Kidney (tissue), 14 donors: ENCODE results near the gene ELF5. TPM values are rescaled to one million over a fixed set of nuclear protein-coding genes. Genes with fewer than 3 reads are reported as not detected.

Experiments
- DNase-seq, 5 donors: peaks; one replicate each; pipeline ENCODE4 v3.0.0-alpha.2; 2013 to 2020
- FAIRE-seq: peaks from 2 replicates; lab custom pipeline; 2012; peaks lifted over from hg19 to GRCh38; lab: Jason Lieb, UNC
- H3K27ac ChIP-seq, 2 donors: one replicate each; pipeline ENCODE4 v1.7.0; 2013; ENCODE audit warnings: low read depth in 2 of 2, low read length in 2 of 2, inconsistent platforms in 1 of 2
- H3K27me3 ChIP-seq: one replicate; pipeline ENCODE4 v1.7.1; 2013; ENCODE audit warnings: low read length, inconsistent platforms; ENCODE audit not compliant: control insufficient read depth, insufficient read depth
- H3K36me3 ChIP-seq, 3 donors: one replicate each; pipeline versions ENCODE4 v1.7.0 to v1.7.1; 2013; ENCODE audit warnings: low read length in 3 of 3, control low read depth in 1 of 3, inconsistent platforms in 1 of 3; ENCODE audit not compliant: insufficient read depth in 3 of 3, control insufficient read depth in 2 of 3
- H3K4me1 ChIP-seq, 3 donors: one replicate each; pipeline versions ENCODE4 v1.7.0 to v1.7.1; 2013; ENCODE audit warnings: low read length in 3 of 3, inconsistent platforms in 1 of 3, low read depth in 1 of 3; ENCODE audit not compliant: control insufficient read depth in 2 of 3, insufficient read depth in 2 of 3
- H3K4me3 ChIP-seq, 3 donors: one replicate each; pipeline versions ENCODE4 v1.7.0 to v1.8.1; 2013; ENCODE audit warnings: low read length in 3 of 3, control low read depth in 1 of 3, inconsistent platforms in 1 of 3
- H3K9ac ChIP-seq, 3 donors: one replicate each; pipeline versions ENCODE4 v1.7.0 to v1.7.1; 2013; ENCODE audit warnings: low read length in 3 of 3, control low read depth in 1 of 3, inconsistent platforms in 1 of 3
- H3K9me3 ChIP-seq, 3 donors: one replicate each; pipeline versions ENCODE4 v1.7.0 to v1.7.1; 2013; ENCODE audit warnings: low read length in 3 of 3, control low read depth in 1 of 3, inconsistent platforms in 1 of 3; ENCODE audit not compliant: control insufficient read depth in 2 of 3, insufficient read depth in 1 of 3
- CTCF ChIP-seq: IDR thresholded peaks from 3 replicates; pipeline ENCODE4 v1.5.1; 2012; ENCODE audit warnings: mild to moderate bottlenecking, moderate library complexity, borderline replicate concordance; ENCODE audit not compliant: insufficient read depth; ENCODE audit errors: extremely low read depth
- intact Hi-C: fragments of 100-400 bp; cut with DNase I; formaldehyde crosslinking; loops from one replicate; pipeline ENCODE4 v1.11.1; 2022
- polyA plus RNA-seq: library from polyadenylated mRNA; stranded (reverse); fragments of 350-450 nt; fragmentation: Illumina TruSeq; extraction: RNeasy Lipid Tissue Mini Kit (QIAGEN cat#74804); gene quantifications from one replicate; pipeline ENCODE4 v1.2.3, GENCODE V29; 2014; ENCODE audit warnings: low read depth, low replicate concordance; ENCODE audit not compliant: insufficient read depth
- total RNA-seq: library from RNA; stranded (reverse); fragmentation: NEBNext Ultra II Directional; extraction: Animal tissue kit (Norgen Biotek cat#: 25700); gene quantifications from one replicate; pipeline ENCODE4 v1.2.1, GENCODE V29; 2021
- donor health status: control.
- donor health status: control.
- donor health status: control.
- donor health status: control.
- donor health status: control.
- donor health status: DM: yes; HTN: yes; CAD: no.
- donor health status: Normal renal cell carcinoma (clear cell type).

The ELF5 gene
- total and polyA plus RNA-seq, 2 donors from 2014 or later, result 0.94 to 18.9 TPM

DNA sequence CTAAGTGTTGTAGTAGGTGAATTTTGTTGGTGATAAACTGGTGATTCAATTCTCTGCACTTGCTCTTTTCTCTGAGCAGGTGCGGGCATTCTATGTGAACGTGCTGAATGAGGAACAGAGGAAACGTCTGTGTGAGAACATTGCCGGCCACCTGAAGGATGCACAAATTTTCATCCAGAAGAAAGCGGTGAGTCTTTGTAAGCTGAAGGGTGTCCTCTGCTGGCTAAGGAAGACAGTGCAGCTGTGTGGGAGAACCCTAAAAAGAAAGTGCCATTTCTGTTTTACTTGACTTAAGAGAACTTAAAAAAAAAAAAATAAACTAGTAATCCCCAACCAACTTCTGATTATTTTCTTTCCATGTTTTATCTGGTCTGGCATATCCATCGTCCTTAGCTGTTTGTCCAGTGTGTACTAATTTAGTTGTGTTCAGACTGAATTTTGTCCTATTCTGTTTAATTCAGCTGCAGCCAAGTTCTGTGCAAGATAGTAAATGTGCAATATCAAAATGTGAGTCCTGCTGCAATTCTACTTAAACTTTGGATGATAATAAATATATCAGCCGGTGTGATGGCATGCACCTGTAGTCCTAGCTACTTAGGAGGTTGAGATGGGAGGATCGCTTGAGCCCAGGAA, 45.3 kb downstream of the ELF5 start:
- Histone ChIP-seq H3K36me3 (peaks cover 6 to 72% (median 39%) of the 10 kb centered on the region in 3 donors), H3K27me3 (no peaks in the 10 kb centered on the region), H3K4me3 (no peak overlapping the region), H3K4me1 (peaks cover 0 to 4% (median 2%) of the 10 kb centered on the region in 3 donors), H3K9me3 (peaks cover 0 to 6% (median 0%) of the 10 kb centered on the region in 3 donors), H3K9ac (no peak overlapping the region), H3K27ac (no peak overlapping the region)
- intact Hi-C loops, result no loop called here
- no peak for DNase-seq
- TF ChIP-seq CTCF, result peak; percentile 62
- no peak for FAIRE-seq

GRCh38 chr11:34466802-34467488, 46.6 kb downstream of the ELF5 start:
- TF ChIP-seq CTCF, result no peak

DNA sequence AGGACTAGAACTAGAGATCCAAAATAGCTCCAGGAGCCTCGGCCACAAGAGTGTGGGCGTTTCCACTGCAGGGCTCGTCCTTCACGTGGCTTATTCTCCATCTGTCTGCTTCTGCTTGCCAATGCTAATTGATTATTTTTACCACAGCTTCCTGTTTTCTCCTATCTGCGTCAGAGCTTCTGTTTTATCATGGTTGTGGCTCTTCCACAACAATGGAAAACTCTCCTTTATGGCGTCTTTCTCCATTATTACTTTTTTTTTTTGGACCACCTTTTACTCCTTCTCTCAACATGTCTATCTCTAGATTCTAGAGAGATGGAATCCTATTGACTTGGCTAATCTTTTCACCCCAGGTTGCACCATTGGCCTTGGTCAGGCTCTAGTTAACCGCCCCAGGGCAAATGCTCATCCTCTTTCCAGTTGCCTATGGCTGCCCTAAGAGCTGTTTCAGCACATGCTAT, 49.0 kb downstream of the ELF5 start:
- Histone ChIP-seq H3K4me1 (peaks cover 0 to 7% (median 7%) of the 10 kb centered on the region in 3 donors), H3K9me3 (peaks cover 0 to 6% (median 0%) of the 10 kb centered on the region in 3 donors), H3K27ac (no peak overlapping the region), H3K36me3 (peaks cover 8 to 57% (median 37%) of the 10 kb centered on the region in 3 donors), H3K27me3 (no peaks in the 10 kb centered on the region), H3K9ac (no peak overlapping the region), H3K4me3 (no peak overlapping the region)
- intact Hi-C loops, result no loop called here
- no peak for FAIRE-seq
- TF ChIP-seq CTCF, result no peak
- DNase-seq, result no peak

More at GRCh38 chr11:34466802-34467488, 46.6 kb downstream of the ELF5 start:
- Histone ChIP-seq H3K27ac (no peak overlapping the region), H3K27me3 (no peaks in the 10 kb centered on the region), H3K9me3 (peaks cover 0 to 6% (median 0%) of the 10 kb centered on the region in 3 donors), H3K9ac (no peak overlapping the region), H3K4me1 (peaks cover 0 to 7% (median 4%) of the 10 kb centered on the region in 3 donors), H3K36me3 (peaks cover 6 to 67% (median 43%) of the 10 kb centered on the region in 3 donors), H3K4me3 (no peak overlapping the region)
- FAIRE-seq, result peak; percentile 33
- intact Hi-C loops, result no loop called here
- DNase-seq, result peak in 1 of 5 donors; percentile 5
